Measurements from ENCODE around the gene DHCR7. TPM values are rescaled to one million over a fixed set of nuclear protein-coding genes. Genes with fewer than 3 reads are reported as not detected.

DHCR7 gene
- total and polyA plus RNA-seq, 2 experiments from 2014 or later = 84.0 to 166 TPM

GRCh38 chr11:71441251-71441650 is 6.9 kb downstream of the DHCR7 start:
- peaks cover 15% of the 10 kb centered on the region for H3K79me2 ChIP-seq (replicated peaks; ENCODE audit: insufficient read depth)
- no peaks in the 10 kb centered on the region for H3F3A ChIP-seq (replicated peaks; ENCODE audit: low read depth)
- H3K36me3 ChIP-seq (ENCODE audit: insufficient read depth) = peaks cover 59% of the 10 kb centered on the region
- no peak overlapping the region for H3K27ac ChIP-seq (ENCODE audit: low read depth)
- TF ChIP-seq NANOG (IDR thresholded peaks at IDR 0.05; ENCODE audit: borderline replicate concordance) (no peak), JUNB (IDR thresholded peaks at IDR 0.05; ENCODE audit: unreplicated experiment) (no peak), POLR2AphosphoS5 (IDR thresholded peaks at IDR 0.05; ENCODE audit: low read depth) (no peak), ZNF331 (CRISPR knock-in tag; IDR thresholded peaks at IDR 0.05; ENCODE audit: low read depth) (no peak), CTCF (conservative IDR thresholded peaks at IDR 0.05; ENCODE audit: low read depth in 2 of 2) (no peak), EZH2 (IDR thresholded peaks at IDR 0.05; ENCODE audit: low read depth, unreplicated experiment) (no peak), ZNF462 (CRISPR knock-in tag; IDR thresholded peaks at IDR 0.05) (no peak), CREB1 (CRISPR knock-in tag; IDR thresholded peaks at IDR 0.05; ENCODE audit: low read depth) (no peak), REST (IDR thresholded peaks at IDR 0.05; ENCODE audit: unreplicated experiment) (no peak), ZNF114 (CRISPR knock-in tag; IDR thresholded peaks at IDR 0.05) (no peak), EZH2phosphoT487 (IDR thresholded peaks at IDR 0.05; ENCODE audit: unreplicated experiment) (no peak), ETS1 (IDR thresholded peaks at IDR 0.05) (no peak), STAT1 (IDR thresholded peaks at IDR 0.05; ENCODE audit: unreplicated experiment) (no peak)
- no peak overlapping the region for H3K4me2 ChIP-seq
- Mint-ChIP-seq H3K27me3 (ENCODE audit: insufficient read depth, low read depth, poor library complexity) (peaks cover 2% of the 10 kb centered on the region), H3K9me3 (peaks cover 5% of the 10 kb centered on the region; the same call in 2 of the 3 replicates), H3K4me1 (peaks cover 8% of the 10 kb centered on the region; the same call in 2 of the 3 replicates), H3K36me3 (ENCODE audit: low read depth) (peaks cover 88% of the 10 kb centered on the region), H3K4me3 (no peak overlapping the region), H3K27ac (no peak overlapping the region)
- no peak overlapping the region for H2AFZ ChIP-seq
- no peaks in the 10 kb centered on the region; the same call in 1 of the 2 replicates for H3K4me1 ChIP-seq (ENCODE audit: insufficient read depth)
- peaks cover 25% of the 10 kb centered on the region for H4K20me1 ChIP-seq (replicated peaks; ENCODE audit: insufficient read depth)
- no peak for DNase-seq (ENCODE audit: low spot score)
- H3K4me3 ChIP-seq = no peak overlapping the region
- no peak for ATAC-seq
- H3K9me2 ChIP-seq (ENCODE audit: insufficient read depth) = no peaks in the 10 kb centered on the region
- no peaks in the 10 kb centered on the region for H3K27me3 ChIP-seq (ENCODE audit: insufficient read depth)

Measured in GM23338 (cell line).